ENCODE data around the gene SCD. TPM values are rescaled to one million over a fixed set of nuclear protein-coding genes. Genes with fewer than 3 reads are reported as not detected.

SCD gene
- total RNA-seq, 2 experiments from 2014 or later, result 161 to 169 TPM

GRCh38 chr10:100327007-100327717 is 19.9 kb upstream of the SCD start:
- peak; percentile 82 for DNase-seq
- Mint-ChIP-seq H3K9me3 (no peaks in the 10 kb centered on the region), H3K36me3 (ENCODE audit: low read depth) (no peaks in the 10 kb centered on the region), H3K27ac (peak overlapping the region; percentile 80), H3K4me1 (ENCODE audit: low read depth) (peaks cover 16% of the 10 kb centered on the region), H3K4me3 (peak overlapping the region; percentile 5), H3K27me3 (ENCODE audit: low read depth) (peaks cover 4% of the 10 kb centered on the region)
- intact Hi-C loops (cut with micrococcal nuclease), result loop anchor here (1.0 to 2.0 kb wide), 8 partner anchors 19 to 201 kb away; partner anchors contain the start of genes BLOC1S2, CHUK and CWF19L1
- CTCF ChIA-PET, result interaction anchor here (0.6 to 2.2 kb wide), 8 partner anchors 10 to 192 kb away, joined by 3 to 11 read pairs (median 4); no protein-coding TSS in a partner anchor

DNA sequence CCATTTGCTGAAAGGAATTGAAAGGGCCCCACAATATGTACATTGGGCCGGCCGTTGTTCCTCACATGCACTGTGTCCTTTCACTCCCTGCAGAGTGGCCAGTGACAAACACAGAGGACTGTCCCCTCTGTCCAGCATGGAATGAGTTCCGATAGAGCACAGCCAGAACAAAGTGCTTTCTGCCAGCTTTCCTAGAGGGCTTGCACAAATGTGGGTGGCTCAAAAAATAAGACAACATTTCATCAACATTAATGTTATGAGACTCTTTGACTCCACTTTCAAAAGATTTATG is 19.4 kb upstream of the SCD start:
- Mint-ChIP-seq H3K36me3 (ENCODE audit: low read depth) (no peaks in the 10 kb centered on the region), H3K4me3 (no peak overlapping the region), H3K9me3 (no peaks in the 10 kb centered on the region), H3K4me1 (ENCODE audit: low read depth) (peaks cover 16% of the 10 kb centered on the region), H3K27ac (peak overlapping the region; percentile 25), H3K27me3 (ENCODE audit: low read depth) (peaks cover 4% of the 10 kb centered on the region)
- CTCF ChIA-PET, result interaction anchor here (0.6 to 2.2 kb wide), 8 partner anchors 9 to 191 kb away, joined by 3 to 11 read pairs (median 4); no protein-coding TSS in a partner anchor
- DNase-seq, result no peak
- intact Hi-C loops (cut with micrococcal nuclease), result loop anchor here (1.0 to 2.0 kb wide), 8 partner anchors 19 to 201 kb away; partner anchors contain the start of genes BLOC1S2, CHUK and CWF19L1

DNA sequence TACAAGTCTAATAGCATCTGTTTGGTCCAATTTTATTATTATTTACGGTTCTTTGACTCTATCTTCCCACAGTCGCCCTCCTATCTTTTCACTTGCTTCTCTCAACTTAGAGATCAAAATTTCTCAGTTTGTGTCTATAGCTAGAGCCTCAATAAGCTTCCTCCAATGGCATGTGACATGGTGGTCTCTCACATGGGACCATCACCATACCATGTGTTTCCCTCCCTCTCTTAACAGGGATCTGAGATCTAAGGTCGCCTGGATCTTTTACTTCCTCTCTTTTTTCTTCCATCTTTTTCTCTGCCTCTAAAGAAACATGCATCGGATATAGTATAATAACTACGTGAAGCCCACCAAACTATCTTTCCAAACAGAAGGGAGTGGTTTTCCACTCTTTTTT is 18.8 kb upstream of the SCD start:
- Mint-ChIP-seq H3K4me1 (ENCODE audit: low read depth) (peaks cover 16% of the 10 kb centered on the region), H3K36me3 (ENCODE audit: low read depth) (no peaks in the 10 kb centered on the region), H3K27ac (peak overlapping the region; percentile 34), H3K4me3 (no peak overlapping the region), H3K9me3 (no peaks in the 10 kb centered on the region), H3K27me3 (ENCODE audit: low read depth) (peaks cover 4% of the 10 kb centered on the region)
- no peak for DNase-seq
- CTCF ChIA-PET, result interaction anchor here (0.6 to 2.2 kb wide), 5 partner anchors 9 to 181 kb away, joined by 3 to 11 read pairs (median 4); no protein-coding TSS in a partner anchor
- intact Hi-C loops (cut with micrococcal nuclease), result no loop called here

GRCh38 chr10:100330079-100330478 is 17.0 kb upstream of the SCD start, which contains the start of gene PKD2L1:
TSS of gene PKD2L1 (minus strand) at chr10:100330228. CDS start at chr10:100330103, 125 bp downstream.
- Mint-ChIP-seq H3K9me3 (no peaks in the 10 kb centered on the region), H3K4me3 (no peak within 1 kb of the TSS), H3K27me3 (ENCODE audit: low read depth) (peaks cover 4% of the 10 kb centered on the region), H3K27ac (no peak within 1 kb of the TSS), H3K36me3 (ENCODE audit: low read depth) (no peaks in the 10 kb centered on the region), H3K4me1 (ENCODE audit: low read depth) (peaks cover 16% of the 10 kb centered on the region)
- no peak for DNase-seq
- CTCF ChIA-PET, result interaction anchor here (0.5 to 2.2 kb wide), 4 partner anchors 42 to 153 kb away, joined by 3 to 12 read pairs (median 6); no protein-coding TSS in a partner anchor
- intact Hi-C loops (cut with micrococcal nuclease), result no loop called here

DNA sequence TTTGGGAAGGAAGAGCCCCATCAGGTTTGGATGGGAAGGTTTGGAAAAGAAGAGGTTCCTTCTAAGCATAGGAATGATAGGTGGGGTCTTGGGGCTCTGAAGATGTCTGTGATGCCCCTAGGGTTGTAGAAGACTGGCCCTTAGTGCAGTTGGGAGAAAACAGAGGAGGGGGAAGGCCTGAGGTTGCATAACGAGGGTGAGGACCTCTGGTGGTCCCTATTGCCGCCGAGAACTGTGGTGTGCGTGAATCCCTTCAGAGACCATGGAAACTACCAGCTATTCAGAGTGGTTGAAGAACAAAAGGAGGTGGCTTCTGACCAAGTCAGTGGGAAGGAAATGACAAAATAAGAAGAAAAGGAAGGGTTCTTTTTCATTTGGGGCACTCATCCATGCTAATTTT is 13.9 kb upstream of the SCD start:
- no peaks in the 10 kb centered on the region for H3K4me1 Mint-ChIP-seq (ENCODE audit: low read depth)
- H3K4me3 Mint-ChIP-seq, result no peak overlapping the region
- no peak for DNase-seq
- CTCF ChIA-PET, result interaction anchor here (0.8 to 3.0 kb wide), 8 partner anchors 12 to 192 kb away, joined by 3 to 14 read pairs (median 4); no protein-coding TSS in a partner anchor
- no peak overlapping the region for H3K27ac Mint-ChIP-seq
- no peaks in the 10 kb centered on the region for H3K9me3 Mint-ChIP-seq
- H3K36me3 Mint-ChIP-seq (ENCODE audit: low read depth), result no peaks in the 10 kb centered on the region
- peaks cover 4% of the 10 kb centered on the region for H3K27me3 Mint-ChIP-seq (ENCODE audit: low read depth)
- intact Hi-C loops (cut with micrococcal nuclease), result no loop called here

DNA sequence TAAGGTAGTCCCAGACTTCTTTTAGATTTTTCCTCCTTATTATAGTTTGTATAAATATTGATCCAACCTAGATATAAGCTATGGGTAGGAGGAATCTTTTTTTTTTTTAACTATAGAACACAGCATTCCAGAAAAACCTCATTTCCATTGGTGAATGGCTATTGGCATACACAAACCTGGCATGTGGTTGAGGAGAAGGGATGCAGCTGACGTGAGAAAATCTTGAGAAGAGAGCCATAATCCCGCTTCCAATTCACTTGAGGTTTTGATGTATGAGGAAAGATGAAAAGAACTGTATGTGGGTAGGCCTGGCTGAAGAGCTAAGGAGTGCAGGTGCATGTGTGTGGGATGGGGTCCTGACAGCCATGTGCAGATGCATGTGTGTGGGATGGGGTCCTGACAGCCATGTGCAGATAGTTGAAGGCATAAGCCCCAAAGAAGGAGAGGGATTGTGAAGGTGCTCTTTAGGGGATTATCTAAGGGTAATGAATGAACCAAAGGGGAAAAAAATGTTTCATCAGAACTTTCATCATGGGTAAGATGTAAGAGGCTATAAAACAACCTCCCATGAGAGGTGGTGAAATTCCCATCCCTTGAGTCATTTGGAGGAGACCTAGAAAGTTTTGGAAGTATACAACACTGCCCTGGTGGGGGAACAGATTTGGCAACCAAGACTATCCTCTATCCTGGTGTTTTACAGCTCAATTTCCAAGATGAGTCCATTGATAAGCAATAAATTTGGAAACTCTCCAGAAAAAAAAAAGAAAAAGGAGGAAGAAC is 13.2 kb upstream of the SCD start:
- no peak overlapping the region for H3K27ac Mint-ChIP-seq
- H3K27me3 Mint-ChIP-seq (ENCODE audit: low read depth), result peaks cover 4% of the 10 kb centered on the region
- H3K36me3 Mint-ChIP-seq (ENCODE audit: low read depth), result no peaks in the 10 kb centered on the region
- H3K9me3 Mint-ChIP-seq, result no peaks in the 10 kb centered on the region
- CTCF ChIA-PET, result interaction anchor here (0.8 to 3.0 kb wide), 7 partner anchors 11 to 191 kb away, joined by 3 to 14 read pairs (median 4); no protein-coding TSS in a partner anchor
- DNase-seq, result no peak
- intact Hi-C loops (cut with micrococcal nuclease), result no loop called here
- no peaks in the 10 kb centered on the region for H3K4me1 Mint-ChIP-seq (ENCODE audit: low read depth)
- no peak overlapping the region for H3K4me3 Mint-ChIP-seq

- intact Hi-C loops (cut with micrococcal nuclease), result no loop called here
- H3K27me3 Mint-ChIP-seq (ENCODE audit: low read depth), result no peaks in the 10 kb centered on the region
- H3K36me3 Mint-ChIP-seq (ENCODE audit: low read depth), result no peaks in the 10 kb centered on the region
- no peak overlapping the region for H3K4me3 Mint-ChIP-seq
- H3K27ac Mint-ChIP-seq, result no peak overlapping the region
- H3K4me1 Mint-ChIP-seq (ENCODE audit: low read depth), result no peaks in the 10 kb centered on the region
- DNase-seq, result no peak
- CTCF ChIA-PET, result interaction anchor here (2.4 to 3.0 kb wide), 2 partner anchors 98 to 174 kb away, joined by 7 to 14 read pairs; no protein-coding TSS in a partner anchor
- H3K9me3 Mint-ChIP-seq, result no peaks in the 10 kb centered on the region
Measured at GRCh38 chr10:100334762-100335161, 12.3 kb upstream of the SCD start.

DNA sequence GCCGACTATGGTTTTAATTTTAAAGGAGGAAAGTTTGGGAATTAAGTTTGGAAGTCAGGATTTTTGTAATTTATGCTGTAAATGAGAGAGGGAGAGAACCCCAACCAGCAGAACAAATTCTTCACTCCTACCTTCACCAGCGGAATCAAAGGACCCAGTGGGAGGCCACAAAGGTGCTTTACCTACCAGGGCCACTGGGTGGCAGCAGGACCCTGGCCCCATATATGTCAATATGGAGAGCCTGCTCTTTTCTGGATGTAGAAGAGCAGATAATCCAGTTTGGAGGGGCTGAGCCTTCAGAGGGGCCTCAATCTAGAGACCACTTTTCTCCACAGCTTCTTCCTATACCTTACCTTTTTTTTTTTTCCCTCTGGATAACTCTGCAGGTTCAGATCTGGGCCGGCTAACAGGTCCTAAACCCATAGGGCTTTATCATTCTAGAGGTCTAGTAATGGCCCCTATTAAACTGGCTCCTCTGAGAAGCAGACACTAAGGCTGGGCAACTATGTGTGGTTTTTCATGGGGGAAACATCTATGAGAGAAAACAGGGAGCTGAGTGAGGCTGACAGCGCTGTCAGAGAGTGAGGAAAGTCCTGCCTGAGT is 8.5 kb upstream of the SCD start:
- no peaks in the 10 kb centered on the region for H3K4me1 Mint-ChIP-seq (ENCODE audit: low read depth)
- H3K36me3 Mint-ChIP-seq (ENCODE audit: low read depth), result no peaks in the 10 kb centered on the region
- H3K4me3 Mint-ChIP-seq, result no peak overlapping the region
- intact Hi-C loops (cut with micrococcal nuclease), result loop anchor here (1.0 kb wide), 5 partner anchors 35 to 180 kb away; no protein-coding TSS in a partner anchor
- H3K27me3 Mint-ChIP-seq (ENCODE audit: low read depth), result no peaks in the 10 kb centered on the region
- H3K9me3 Mint-ChIP-seq, result no peaks in the 10 kb centered on the region
- peak; percentile 91 for DNase-seq
- CTCF ChIA-PET, result interaction anchor here (0.6 to 12.6 kb wide), 17 partner anchors 10 to 184 kb away, joined by 3 to 276 read pairs (median 6); no protein-coding TSS in a partner anchor
- no peak overlapping the region for H3K27ac Mint-ChIP-seq

- no peak for DNase-seq
Measured at GRCh38 chr10:100339236-100339635, 7.8 kb upstream of the SCD start.

GRCh38 chr10:100340948-100341847 is 5.8 kb upstream of the SCD start:
- no peak for DNase-seq
- intact Hi-C loops (cut with micrococcal nuclease), result no loop called here
- H3K4me3 Mint-ChIP-seq, result no peak overlapping the region
- H3K9me3 Mint-ChIP-seq, result no peaks in the 10 kb centered on the region
- no peaks in the 10 kb centered on the region for H3K36me3 Mint-ChIP-seq (ENCODE audit: low read depth)
- no peaks in the 10 kb centered on the region for H3K27me3 Mint-ChIP-seq (ENCODE audit: low read depth)
- peaks cover 13% of the 10 kb centered on the region for H3K4me1 Mint-ChIP-seq (ENCODE audit: low read depth)
- H3K27ac Mint-ChIP-seq, result no peak overlapping the region
- CTCF ChIA-PET, result interaction anchor here (0.8 to 12.6 kb wide), 8 partner anchors 28 to 177 kb away, joined by 3 to 276 read pairs (median 7); partner anchors contain the start of gene SEC31B

More at GRCh38 chr10:100339236-100339635, 7.8 kb upstream of the SCD start:
- no peak overlapping the region for H3K27ac Mint-ChIP-seq
- H3K4me3 Mint-ChIP-seq, result no peak overlapping the region
- no peaks in the 10 kb centered on the region for H3K36me3 Mint-ChIP-seq (ENCODE audit: low read depth)
- intact Hi-C loops (cut with micrococcal nuclease), result no loop called here
- CTCF ChIA-PET, result interaction anchor here (0.6 to 12.6 kb wide), 17 partner anchors 11 to 184 kb away, joined by 3 to 276 read pairs (median 4); no protein-coding TSS in a partner anchor
- H3K9me3 Mint-ChIP-seq, result no peaks in the 10 kb centered on the region
- H3K4me1 Mint-ChIP-seq (ENCODE audit: low read depth), result peaks cover under 1% of the 10 kb centered on the region
- H3K27me3 Mint-ChIP-seq (ENCODE audit: low read depth), result no peaks in the 10 kb centered on the region
